ENCODE measurements around the gene TDP1.

The TDP1 gene

GRCh38 chr14:89992273-89992672, 36.5 kb downstream of the TDP1 start:
- no peak for TF ChIP-seq CTCF (IDR thresholded peaks at IDR 0.05; ENCODE audit: control insufficient read depth, insufficient read depth, low read depth, low read length, missing control alignments)
- no peak for DNase-seq (ENCODE audit: low read depth)
- H3K4me3 ChIP-seq (ENCODE audit: control insufficient read depth, low read depth, low read length): no peak overlapping the region

- TF ChIP-seq CTCF (IDR thresholded peaks at IDR 0.05; ENCODE audit: control insufficient read depth, insufficient read depth, low read depth, low read length, missing control alignments): no peak
- no peak for DNase-seq (ENCODE audit: low read depth)
Observed at GRCh38 chr14:89996963-89997362, 41.2 kb downstream of the TDP1 start.

GRCh38 chr14:90000935-90001334, 45.2 kb downstream of the TDP1 start:
- no peak overlapping the region for H3K4me3 ChIP-seq (ENCODE audit: control insufficient read depth, low read depth, low read length)
- no peak for DNase-seq (ENCODE audit: low read depth)
- TF ChIP-seq CTCF (IDR thresholded peaks at IDR 0.05; ENCODE audit: control insufficient read depth, insufficient read depth, low read depth, low read length, missing control alignments): no peak

More at GRCh38 chr14:89996963-89997362, 41.2 kb downstream of the TDP1 start:
- H3K4me3 ChIP-seq (ENCODE audit: control insufficient read depth, low read depth, low read length): no peak overlapping the region

GRCh38 chr14:90003526-90004307, 48.0 kb downstream of the TDP1 start:
- no peak for DNase-seq (ENCODE audit: low read depth)

GRCh38 chr14:90005441-90005840, 49.7 kb downstream of the TDP1 start:
- no peak for TF ChIP-seq CTCF (IDR thresholded peaks at IDR 0.05; ENCODE audit: control insufficient read depth, insufficient read depth, low read depth, low read length, missing control alignments)
- H3K4me3 ChIP-seq (ENCODE audit: control insufficient read depth, low read depth, low read length): no peak overlapping the region
- DNase-seq (ENCODE audit: low read depth): no peak

More at GRCh38 chr14:90003526-90004307, 48.0 kb downstream of the TDP1 start:
- TF ChIP-seq CTCF (IDR thresholded peaks at IDR 0.05; ENCODE audit: control insufficient read depth, insufficient read depth, low read depth, low read length, missing control alignments): no peak
- H3K4me3 ChIP-seq (ENCODE audit: control insufficient read depth, low read depth, low read length): no peak overlapping the region

GRCh38 chr14:90005939-90006530, 50.3 kb downstream of the TDP1 start:
- TF ChIP-seq CTCF (IDR thresholded peaks at IDR 0.05; ENCODE audit: control insufficient read depth, insufficient read depth, low read depth, low read length, missing control alignments): no peak
- H3K4me3 ChIP-seq (ENCODE audit: control insufficient read depth, low read depth, low read length): no peak overlapping the region

More at GRCh38 chr14:90005939-90006530, 50.3 kb downstream of the TDP1 start:
- DNase-seq (ENCODE audit: low read depth): no peak

Data from AG09309 (cell line).